ENCODE data around the gene FAM222B. TPM values are rescaled to one million over a fixed set of nuclear protein-coding genes. Genes with fewer than 3 reads are reported as not detected.
"Not testable (repeated sequence)": the region's sequence is repeated elsewhere in the genome, so short reads cannot be mapped to it uniquely, and the experiment has no call there.

The FAM222B gene
- total and polyA plus RNA-seq, 9 donors, result 3.4 to 14.3 (median 12.7) TPM

DNA sequence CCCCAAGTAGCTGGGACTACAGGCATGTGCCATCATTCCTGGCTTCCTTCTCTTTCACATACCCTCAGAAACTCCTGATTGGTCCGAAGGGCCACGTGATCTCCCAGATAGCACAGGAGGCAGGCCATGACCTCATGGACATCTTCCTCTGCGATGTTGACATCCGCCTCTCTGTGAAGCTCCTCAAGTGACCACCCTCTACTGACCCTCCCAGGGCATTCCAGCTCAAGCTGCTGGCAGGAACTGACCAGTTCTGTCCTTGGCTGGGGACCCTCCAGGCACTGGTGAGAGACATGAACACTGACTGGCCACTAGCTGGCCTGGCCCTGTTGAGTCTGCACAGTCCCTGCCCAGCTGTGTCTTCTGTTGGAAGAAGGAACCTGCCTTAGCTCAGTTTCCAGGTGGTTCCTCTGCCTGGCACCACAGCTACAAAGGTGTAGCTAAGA is 17.8 kb upstream of the FAM222B start:
- no peaks in the 10 kb centered on the region for H3K27me3 ChIP-seq (ENCODE audit: control insufficient read depth, insufficient read depth, low read length)
- DNase-seq, result no peak
- H3K4me3 ChIP-seq (ENCODE audit: low read length), result no peak overlapping the region
- H3K9me3 ChIP-seq (replicated peaks; ENCODE audit: control insufficient read depth, low read depth, low read length), result no peaks in the 10 kb centered on the region
- 94% methylated on average over 4 of the region's 4 CpGs for WGBS (ENCODE audit: insufficient coverage)
- no peak overlapping the region for H3K27ac ChIP-seq (ENCODE audit: low read length)
- H3K4me1 ChIP-seq (ENCODE audit: control insufficient read depth, insufficient read depth, low read length), result peaks cover 3% of the 10 kb centered on the region
- peaks cover 48% of the 10 kb centered on the region for H3K36me3 ChIP-seq (ENCODE audit: control insufficient read depth, insufficient read depth, low read length)

- no peak overlapping the region for H3K27ac ChIP-seq (ENCODE audit: low read length)
- WGBS (ENCODE audit: insufficient coverage), result no CpG with 5 or more reads among the region's 2 CpGs
- no peaks in the 10 kb centered on the region for H3K9me3 ChIP-seq (replicated peaks; ENCODE audit: control insufficient read depth, low read depth, low read length)
- no peak overlapping the region for H3K4me3 ChIP-seq (ENCODE audit: low read length)
- peaks cover 9% of the 10 kb centered on the region for H3K4me1 ChIP-seq (ENCODE audit: control insufficient read depth, insufficient read depth, low read length)
- H3K36me3 ChIP-seq (ENCODE audit: control insufficient read depth, insufficient read depth, low read length), result peaks cover 48% of the 10 kb centered on the region
- no peaks in the 10 kb centered on the region for H3K27me3 ChIP-seq (ENCODE audit: control insufficient read depth, insufficient read depth, low read length)
- DNase-seq, result no peak
These were observed 16.3 kb upstream of the FAM222B start for GRCh38 chr17:28858801-28859355.

GRCh38 chr17:28857905-28858800 is 15.6 kb upstream of the FAM222B start:
- H3K36me3 ChIP-seq (ENCODE audit: control insufficient read depth, insufficient read depth, low read length), result peaks cover 48% of the 10 kb centered on the region
- 83% methylated on average over 1 of the region's 3 CpGs for WGBS (ENCODE audit: insufficient coverage)
- peaks cover 9% of the 10 kb centered on the region for H3K4me1 ChIP-seq (ENCODE audit: control insufficient read depth, insufficient read depth, low read length)
- H3K9me3 ChIP-seq (replicated peaks; ENCODE audit: control insufficient read depth, low read depth, low read length), result no peaks in the 10 kb centered on the region
- no peaks in the 10 kb centered on the region for H3K27me3 ChIP-seq (ENCODE audit: control insufficient read depth, insufficient read depth, low read length)
- no peak overlapping the region for H3K27ac ChIP-seq (ENCODE audit: low read length)
- DNase-seq, result no peak
- no peak overlapping the region for H3K4me3 ChIP-seq (ENCODE audit: low read length)

DNA sequence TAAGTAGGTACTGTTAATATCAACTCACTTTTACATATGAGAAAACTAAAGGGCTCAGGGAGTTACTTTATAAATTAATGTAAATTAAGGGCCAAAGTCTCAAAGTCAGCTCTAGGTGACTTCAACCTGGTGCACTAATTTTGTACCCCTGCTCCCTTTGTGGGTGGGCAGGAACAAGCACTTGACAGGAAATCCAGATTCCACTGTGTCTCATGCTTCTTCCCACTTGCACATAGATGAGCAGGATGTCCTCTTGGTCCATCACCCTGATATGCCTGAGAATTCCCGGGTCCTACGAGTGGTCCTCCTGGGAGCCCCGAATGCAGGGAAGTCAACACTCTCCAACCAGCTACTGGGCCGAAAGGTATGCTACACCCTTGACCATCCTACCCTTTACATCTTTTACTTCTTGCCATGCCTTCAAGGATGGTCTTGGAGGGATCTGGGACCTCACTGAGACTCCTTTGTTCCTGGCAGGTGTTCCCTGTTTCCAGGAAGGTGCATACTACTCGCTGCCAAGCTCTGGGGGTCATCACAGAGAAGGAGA is 13.5 kb upstream of the FAM222B start:
- WGBS (ENCODE audit: insufficient coverage), result 90% methylated on average over 3 of the region's 5 CpGs
- peaks cover 9% of the 10 kb centered on the region for H3K4me1 ChIP-seq (ENCODE audit: control insufficient read depth, insufficient read depth, low read length)
- H3K27me3 ChIP-seq (ENCODE audit: control insufficient read depth, insufficient read depth, low read length), result no peaks in the 10 kb centered on the region
- DNase-seq, result no peak
- H3K27ac ChIP-seq (ENCODE audit: low read length), result no peak overlapping the region
- H3K9me3 ChIP-seq (replicated peaks; ENCODE audit: control insufficient read depth, low read depth, low read length), result no peaks in the 10 kb centered on the region
- H3K4me3 ChIP-seq (ENCODE audit: low read length), result no peak overlapping the region
- H3K36me3 ChIP-seq (ENCODE audit: control insufficient read depth, insufficient read depth, low read length), result peaks cover 37% of the 10 kb centered on the region

GRCh38 chr17:28855336-28855679 is 12.7 kb upstream of the FAM222B start:
- H3K27ac ChIP-seq (ENCODE audit: low read length), result peak overlapping the region; percentile 77
- H3K27me3 ChIP-seq (ENCODE audit: control insufficient read depth, insufficient read depth, low read length), result no peaks in the 10 kb centered on the region
- H3K4me1 ChIP-seq (ENCODE audit: control insufficient read depth, insufficient read depth, low read length), result peaks cover 9% of the 10 kb centered on the region
- peaks cover 32% of the 10 kb centered on the region for H3K36me3 ChIP-seq (ENCODE audit: control insufficient read depth, insufficient read depth, low read length)
- 8% methylated on average over 3 of the region's 5 CpGs for WGBS (ENCODE audit: insufficient coverage)
- H3K4me3 ChIP-seq (ENCODE audit: low read length), result peak overlapping the region; percentile 72
- no peaks in the 10 kb centered on the region for H3K9me3 ChIP-seq (replicated peaks; ENCODE audit: control insufficient read depth, low read depth, low read length)
- no peak for DNase-seq

DNA sequence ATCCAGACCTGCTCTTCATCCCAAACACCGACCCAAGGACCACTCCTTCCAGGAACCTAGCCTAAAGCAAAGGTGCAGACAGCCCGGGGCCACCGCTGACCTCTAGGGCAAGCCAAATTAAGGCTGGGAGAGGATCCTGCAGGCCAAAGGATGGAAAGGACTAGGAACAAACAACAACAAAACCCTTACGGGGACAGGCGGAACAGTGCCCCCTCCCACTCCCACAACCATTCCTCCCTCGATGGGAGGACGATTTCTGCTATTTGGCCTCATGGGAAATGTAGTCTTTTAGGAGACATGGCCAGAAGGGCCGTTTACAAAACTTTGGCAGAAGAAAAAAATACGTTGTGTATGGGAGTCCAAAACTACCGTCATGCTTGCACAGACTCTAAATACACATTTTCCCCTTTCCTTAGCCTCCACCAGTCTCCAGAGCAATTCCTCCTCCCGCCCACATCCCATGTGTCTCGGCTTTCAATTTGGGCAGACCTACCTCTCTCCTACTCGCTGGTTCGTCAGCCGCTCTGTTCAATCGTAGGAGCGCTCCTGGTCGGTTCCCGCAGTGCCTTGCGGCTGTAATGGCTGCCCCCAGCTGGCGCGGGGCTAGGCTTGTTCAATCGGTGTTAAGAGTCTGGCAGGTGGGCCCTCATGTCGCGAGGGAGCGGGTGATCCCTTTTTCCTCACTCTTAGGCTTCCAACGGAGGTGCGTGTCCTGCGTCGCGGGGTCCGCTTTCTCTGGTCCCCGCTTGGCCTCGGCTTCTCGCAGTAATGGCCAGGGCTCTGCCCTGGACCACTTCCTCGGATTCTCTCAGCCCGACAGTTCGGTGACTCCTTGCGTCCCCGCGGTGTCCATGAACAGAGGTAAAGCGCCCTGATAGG is 12.1 kb upstream of the FAM222B start, which contains the start of gene ERAL1:
Gene ERAL1, plus strand, starts transcription at position 560 of the 879 bp plus-strand sequence. Its CDS starts 19 bp downstream, at position 579.
- Histone ChIP-seq H3K4me1 (ENCODE audit: control insufficient read depth, insufficient read depth, low read length) (peaks cover 9% of the 10 kb centered on the region), H3K4me3 (ENCODE audit: low read length) (peak within 1 kb of the TSS; percentile 72), H3K27ac (ENCODE audit: low read length) (peak within 1 kb of the TSS; percentile 77), H3K9me3 (replicated peaks; ENCODE audit: control insufficient read depth, low read depth, low read length) (no peaks in the 10 kb centered on the region), H3K27me3 (ENCODE audit: control insufficient read depth, insufficient read depth, low read length) (no peaks in the 10 kb centered on the region), H3K36me3 (ENCODE audit: control insufficient read depth, insufficient read depth, low read length) (peaks cover 28% of the 10 kb centered on the region)
- peak; percentile 97 for DNase-seq
- under 1% methylated on average over 33 of the region's 42 CpGs for WGBS (ENCODE audit: insufficient coverage)

DNA sequence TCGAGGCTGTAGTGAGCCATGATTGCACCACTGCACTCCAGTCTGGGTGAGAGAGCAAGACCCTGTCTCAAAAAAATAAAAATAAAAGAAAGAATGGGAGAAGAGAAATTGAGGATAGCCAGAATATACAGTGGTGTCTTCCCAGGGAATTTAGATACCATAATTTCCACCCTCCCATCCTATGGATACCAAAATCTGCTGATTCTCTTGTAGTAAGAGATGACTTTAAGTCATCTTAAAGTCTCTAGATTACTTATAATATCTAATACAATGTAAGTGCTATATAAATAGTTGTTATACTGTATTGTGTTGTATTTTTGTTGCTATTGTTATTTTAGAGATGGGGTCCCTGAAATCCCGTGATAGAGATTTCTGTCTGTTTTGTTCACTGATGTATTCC is 10.7 kb upstream of the FAM222B start:
- H3K27me3 ChIP-seq (ENCODE audit: control insufficient read depth, insufficient read depth, low read length), result no peaks in the 10 kb centered on the region
- no peak overlapping the region for H3K4me3 ChIP-seq (ENCODE audit: low read length)
- no peaks in the 10 kb centered on the region for H3K9me3 ChIP-seq (replicated peaks; ENCODE audit: control insufficient read depth, low read depth, low read length)
- peaks cover 9% of the 10 kb centered on the region for H3K4me1 ChIP-seq (ENCODE audit: control insufficient read depth, insufficient read depth, low read length)
- no peak for DNase-seq
- no peak overlapping the region for H3K27ac ChIP-seq (ENCODE audit: low read length)
- 100% methylated on average over 1 of the region's 2 CpGs for WGBS (ENCODE audit: insufficient coverage)
- H3K36me3 ChIP-seq (ENCODE audit: control insufficient read depth, insufficient read depth, low read length), result peaks cover 15% of the 10 kb centered on the region

- Histone ChIP-seq H3K36me3 (ENCODE audit: control insufficient read depth, insufficient read depth, low read length) (no peaks in the 10 kb centered on the region), H3K4me3 (ENCODE audit: low read length) (no peak overlapping the region), H3K4me1 (ENCODE audit: control insufficient read depth, insufficient read depth, low read length) (peaks cover 3% of the 10 kb centered on the region), H3K27me3 (ENCODE audit: control insufficient read depth, insufficient read depth, low read length) (no peaks in the 10 kb centered on the region), H3K27ac (ENCODE audit: low read length) (no peak overlapping the region), H3K9me3 (replicated peaks; ENCODE audit: control insufficient read depth, low read depth, low read length) (no peaks in the 10 kb centered on the region)
- WGBS (ENCODE audit: insufficient coverage), result no CpG with 5 or more reads among the region's 5 CpGs
- DNase-seq, result no peak
These were observed 6.7 kb upstream of the FAM222B start for GRCh38 chr17:28849281-28849680.

- not testable (repeated sequence) for H3K4me3 ChIP-seq (ENCODE audit: low read length); H3K27ac ChIP-seq (ENCODE audit: low read length); H3K36me3 ChIP-seq (ENCODE audit: control insufficient read depth, insufficient read depth, low read length); H3K4me1 ChIP-seq (ENCODE audit: control insufficient read depth, insufficient read depth, low read length); H3K27me3 ChIP-seq (ENCODE audit: control insufficient read depth, insufficient read depth, low read length); H3K9me3 ChIP-seq (replicated peaks; ENCODE audit: control insufficient read depth, low read depth, low read length); DNase-seq
- WGBS (ENCODE audit: insufficient coverage), result 93% methylated on average over 4 of the region's 15 CpGs
These were observed 6.1 kb upstream of the FAM222B start for GRCh38 chr17:28848667-28849066.

Measured in muscle of leg (tissue), 11 donors.